Stimulated activated naive CD4-positive, alpha-beta T cell (primary cell): ENCODE results near the gene RYR2.

Source experiments
- DNase-seq, 6 experiments: peaks; one replicate each; lab custom pipeline; 2025; lab: John Stamatoyannopoulos, UW

RYR2 gene

GRCh38 chr1:237448042-237448441 lies 406.1 kb downstream of the RYR2 start:
- no peak for DNase-seq

- no peak for DNase-seq
These were observed 415.6 kb downstream of the RYR2 start for GRCh38 chr1:237457573-237457972.

- no peak for DNase-seq
These were observed 425.3 kb downstream of the RYR2 start for GRCh38 chr1:237467320-237467719.

- DNase-seq = no peak
These were observed 428.8 kb downstream of the RYR2 start for GRCh38 chr1:237470712-237471338.

GRCh38 chr1:237471377-237471776 lies 429.4 kb downstream of the RYR2 start:
- DNase-seq = no peak

GRCh38 chr1:237471956-237472355 lies 430.0 kb downstream of the RYR2 start:
- no peak for DNase-seq

- DNase-seq = no peak
These were observed 431.9 kb downstream of the RYR2 start for GRCh38 chr1:237473854-237474253.

- no peak for DNase-seq
These were observed 436.1 kb downstream of the RYR2 start for GRCh38 chr1:237478082-237478481.

GRCh38 chr1:237478842-237479241 lies 436.9 kb downstream of the RYR2 start:
- DNase-seq = no peak

GRCh38 chr1:237482777-237483176 lies 440.8 kb downstream of the RYR2 start:
- no peak for DNase-seq

- no peak for DNase-seq
These were observed 450.4 kb downstream of the RYR2 start for GRCh38 chr1:237492359-237492758.

GRCh38 chr1:237500566-237500965 lies 458.6 kb downstream of the RYR2 start:
- DNase-seq = no peak

GRCh38 chr1:237503292-237503691 lies 461.3 kb downstream of the RYR2 start:
- DNase-seq = no peak

GRCh38 chr1:237507005-237507404 lies 465.0 kb downstream of the RYR2 start:
- DNase-seq = no peak

- DNase-seq = no peak
These were observed 467.8 kb downstream of the RYR2 start for GRCh38 chr1:237509748-237510147.

- no peak for DNase-seq
These were observed 483.1 kb downstream of the RYR2 start for GRCh38 chr1:237525102-237525501.

GRCh38 chr1:237527761-237528160 lies 485.8 kb downstream of the RYR2 start:
- no peak for DNase-seq

- no peak for DNase-seq
These were observed 486.6 kb downstream of the RYR2 start for GRCh38 chr1:237528545-237528944.

GRCh38 chr1:237539055-237539454 lies 497.1 kb downstream of the RYR2 start:
- DNase-seq = no peak

GRCh38 chr1:237542525-237543418 lies 500.8 kb downstream of the RYR2 start:
- no peak for DNase-seq

- DNase-seq = no peak
These were observed 511.1 kb downstream of the RYR2 start for GRCh38 chr1:237553078-237553477.

- DNase-seq = no peak
These were observed 514.9 kb downstream of the RYR2 start for GRCh38 chr1:237556911-237557310.

GRCh38 chr1:237562242-237562823 lies 520.3 kb downstream of the RYR2 start:
- DNase-seq = peak in 3 of 6 experiments; percentile 2 to 20 (median 10)
